EL (cell line): ENCODE results near the gene HDDC2.

Experiments
- DNase-seq: peaks from one replicate; pipeline ENCODE4 v3.0.0-alpha.2; 2016

The HDDC2 gene

DNA sequence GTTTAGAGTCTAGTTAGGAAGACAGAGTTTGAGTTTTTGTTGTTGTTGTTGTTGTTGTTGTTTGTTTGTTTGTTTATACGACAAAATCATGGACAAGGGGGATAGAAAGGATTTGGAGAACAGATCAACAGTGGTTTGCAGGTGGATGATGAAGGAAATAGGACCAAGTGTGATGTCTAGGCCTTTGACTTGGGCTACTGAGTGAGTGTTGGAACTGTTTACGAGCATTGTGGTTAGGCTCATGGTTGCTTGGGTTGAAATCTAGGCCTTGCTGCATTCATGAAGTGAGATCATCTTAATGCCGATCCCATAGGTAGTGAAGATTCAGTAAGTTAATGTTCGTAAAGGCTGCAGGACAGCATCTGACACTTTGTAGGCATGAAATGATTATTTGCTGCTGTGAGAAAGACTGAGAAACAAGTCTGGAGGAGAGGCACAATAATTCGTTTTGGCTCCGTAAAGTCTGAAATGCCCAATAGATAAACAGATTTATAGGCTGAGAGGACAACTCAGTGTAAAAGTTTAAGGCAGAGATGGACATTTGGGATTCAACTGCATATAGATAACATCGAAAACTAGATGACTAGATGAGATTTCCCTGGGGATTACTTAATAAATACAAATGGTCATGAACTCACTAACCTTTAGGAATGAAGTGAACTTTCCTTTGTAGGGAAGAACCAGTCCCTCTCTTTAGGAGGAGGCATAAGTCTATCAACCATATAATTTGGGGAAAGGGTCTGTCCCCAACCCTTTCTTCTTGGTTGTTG is 70.0 kb downstream of the HDDC2 start:
- DNase-seq: peak; percentile 21

GRCh38 chr6:125231133-125231532 is 70.6 kb downstream of the HDDC2 start:
- no peak for DNase-seq

DNA sequence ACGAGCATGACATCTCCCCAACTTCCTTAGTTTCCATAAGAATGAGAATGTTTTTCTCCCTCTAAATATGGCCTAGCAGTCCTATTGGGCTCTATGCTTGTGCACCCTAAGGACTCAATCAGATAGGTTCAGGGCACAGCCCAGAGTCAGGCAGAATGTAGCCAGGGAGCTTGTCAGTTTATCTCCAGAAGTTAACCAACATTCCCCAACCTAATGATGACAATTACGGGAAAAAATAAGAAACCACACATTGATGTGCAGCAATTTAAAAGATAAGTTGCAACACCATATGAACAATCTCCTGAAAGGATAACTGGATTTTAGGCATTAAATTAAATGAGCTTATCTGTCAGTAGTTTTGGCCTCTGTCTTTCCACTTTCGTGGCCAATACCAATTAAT is 71.1 kb downstream of the HDDC2 start:
- no peak for DNase-seq

DNA sequence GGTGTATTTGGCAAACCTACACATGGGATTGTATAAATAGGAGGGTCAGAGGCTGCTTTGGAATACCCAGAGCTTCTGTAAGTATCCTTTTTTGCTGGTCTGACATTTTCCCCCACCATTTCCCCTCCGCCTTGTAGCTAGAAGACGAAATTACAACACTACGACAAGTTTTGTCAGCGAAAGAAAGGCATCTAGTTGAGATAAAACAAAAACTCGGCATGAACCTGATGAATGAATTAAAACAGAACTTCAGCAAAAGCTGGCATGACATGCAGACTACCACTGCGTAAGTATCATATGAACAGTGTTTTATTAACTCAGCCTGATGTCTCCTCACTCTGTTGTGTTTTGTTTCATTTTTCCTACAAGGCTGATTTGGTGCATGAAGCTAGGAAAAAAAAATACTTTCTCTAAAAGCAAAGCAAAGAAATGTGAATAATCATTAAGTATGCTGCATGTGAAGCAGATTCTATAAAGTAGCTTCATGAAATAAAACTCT is 72.7 kb downstream of the HDDC2 start:
- no peak for DNase-seq

GRCh38 chr6:125227244-125227643 is 74.5 kb downstream of the HDDC2 start:
- no peak for DNase-seq
